AG04450 (cell line): ENCODE data around the gene UHRF2. TPM values are rescaled to one million over a fixed set of nuclear protein-coding genes. Genes with fewer than 3 reads are reported as not detected.
"Not testable (repeated sequence)": the region's sequence is repeated elsewhere in the genome, so short reads cannot be mapped to it uniquely, and the experiment has no call there.

Source experiments
- CTCF ChIA-PET: fragments of 300-600, 350-600 bp; formaldehyde crosslinking; extraction: SDS; loops from one replicate; lab custom pipeline; 2022; ENCODE audit warnings: antibody characterized with exemption, inconsistent platforms; lab: Charles Lee
- POLR2A ChIA-PET: fragments of 350-600 bp; formaldehyde crosslinking; extraction: SDS; loops from one replicate; lab custom pipeline; 2021; ENCODE audit warnings: antibody characterized with exemption, inconsistent platforms; lab: Yijun Ruan, JAX
- DNase-seq: peaks from one replicate; pipeline ENCODE4 v3.0.0-alpha.2; 2011; ENCODE audit warnings: low read depth, low spot score
- H3K27ac ChIP-seq: one replicate; pipeline ENCODE4 v1.5.1; 2012; ENCODE audit warnings: low read depth, low read length, control low read depth
- H3K27me3 ChIP-seq: one replicate; pipeline ENCODE4 v1.6.0; 2012; ENCODE audit warnings: low read length; ENCODE audit not compliant: control insufficient read depth, insufficient read depth
- H3K4me3 ChIP-seq: 2 replicates; pipeline ENCODE4 v1.5.1; 2011; ENCODE audit warnings: mild to moderate bottlenecking, low read depth, low read length, control low read depth
- H3K9me3 ChIP-seq: 2 replicates; pipeline ENCODE4 v1.5.1; 2012; ENCODE audit warnings: low read length; ENCODE audit not compliant: control insufficient read depth, insufficient read depth
- polyA minus RNA-seq: library from RNA; depleted of rRNA, polyadenylated mRNA; stranded (reverse); fragments of >200 nt; gene quantifications from 2 replicates; pipeline ENCODE4 v1.2.3, GENCODE V29; 2011; rRNA and poly(A)+ RNA removed
- polyA plus RNA-seq: library from polyadenylated mRNA; depleted of rRNA; stranded (reverse); fragments of >200 nt; gene quantifications from 2 replicates; pipeline ENCODE4 v1.2.3, GENCODE V29; 2011; rRNA removed
- TF ChIP-seq, protein P1 (sequence below): IDR thresholded peaks from 2 replicates; pipeline ENCODE4 v1.5.1; 2011; ENCODE audit warnings: low read depth, low read length, control low read depth, inconsistent platforms

The UHRF2 gene, protein sequence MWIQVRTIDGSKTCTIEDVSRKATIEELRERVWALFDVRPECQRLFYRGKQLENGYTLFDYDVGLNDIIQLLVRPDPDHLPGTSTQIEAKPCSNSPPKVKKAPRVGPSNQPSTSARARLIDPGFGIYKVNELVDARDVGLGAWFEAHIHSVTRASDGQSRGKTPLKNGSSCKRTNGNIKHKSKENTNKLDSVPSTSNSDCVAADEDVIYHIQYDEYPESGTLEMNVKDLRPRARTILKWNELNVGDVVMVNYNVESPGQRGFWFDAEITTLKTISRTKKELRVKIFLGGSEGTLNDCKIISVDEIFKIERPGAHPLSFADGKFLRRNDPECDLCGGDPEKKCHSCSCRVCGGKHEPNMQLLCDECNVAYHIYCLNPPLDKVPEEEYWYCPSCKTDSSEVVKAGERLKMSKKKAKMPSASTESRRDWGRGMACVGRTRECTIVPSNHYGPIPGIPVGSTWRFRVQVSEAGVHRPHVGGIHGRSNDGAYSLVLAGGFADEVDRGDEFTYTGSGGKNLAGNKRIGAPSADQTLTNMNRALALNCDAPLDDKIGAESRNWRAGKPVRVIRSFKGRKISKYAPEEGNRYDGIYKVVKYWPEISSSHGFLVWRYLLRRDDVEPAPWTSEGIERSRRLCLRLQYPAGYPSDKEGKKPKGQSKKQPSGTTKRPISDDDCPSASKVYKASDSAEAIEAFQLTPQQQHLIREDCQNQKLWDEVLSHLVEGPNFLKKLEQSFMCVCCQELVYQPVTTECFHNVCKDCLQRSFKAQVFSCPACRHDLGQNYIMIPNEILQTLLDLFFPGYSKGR
- polyA plus RNA-seq (41.5 and 56.0 TPM in 2 replicates), polyA minus RNA-seq (42.1 and 55.6 TPM in 2 replicates)

GRCh38 chr9:6412487-6413364 lies at the start of gene UHRF2:
Gene UHRF2, plus strand, starts transcription at chr9:6413199. Its CDS starts 292 bp downstream, at chr9:6413491.
- TF ChIP-seq, protein P1, sequence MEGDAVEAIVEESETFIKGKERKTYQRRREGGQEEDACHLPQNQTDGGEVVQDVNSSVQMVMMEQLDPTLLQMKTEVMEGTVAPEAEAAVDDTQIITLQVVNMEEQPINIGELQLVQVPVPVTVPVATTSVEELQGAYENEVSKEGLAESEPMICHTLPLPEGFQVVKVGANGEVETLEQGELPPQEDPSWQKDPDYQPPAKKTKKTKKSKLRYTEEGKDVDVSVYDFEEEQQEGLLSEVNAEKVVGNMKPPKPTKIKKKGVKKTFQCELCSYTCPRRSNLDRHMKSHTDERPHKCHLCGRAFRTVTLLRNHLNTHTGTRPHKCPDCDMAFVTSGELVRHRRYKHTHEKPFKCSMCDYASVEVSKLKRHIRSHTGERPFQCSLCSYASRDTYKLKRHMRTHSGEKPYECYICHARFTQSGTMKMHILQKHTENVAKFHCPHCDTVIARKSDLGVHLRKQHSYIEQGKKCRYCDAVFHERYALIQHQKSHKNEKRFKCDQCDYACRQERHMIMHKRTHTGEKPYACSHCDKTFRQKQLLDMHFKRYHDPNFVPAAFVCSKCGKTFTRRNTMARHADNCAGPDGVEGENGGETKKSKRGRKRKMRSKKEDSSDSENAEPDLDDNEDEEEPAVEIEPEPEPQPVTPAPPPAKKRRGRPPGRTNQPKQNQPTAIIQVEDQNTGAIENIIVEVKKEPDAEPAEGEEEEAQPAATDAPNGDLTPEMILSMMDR: no peak
- H3K27ac ChIP-seq: peak within 1 kb of the TSS; percentile 85
- POLR2A ChIA-PET: interaction anchor here (0.6 to 2.3 kb wide), 9 partner anchors 14 to 391 kb away, joined by 3 to 18 read pairs (median 5); partner anchors contain the start of gene KDM4C
- no peaks in the 10 kb centered on the region for H3K27me3 ChIP-seq
- CTCF ChIA-PET: interaction anchor here (0.6 to 1.2 kb wide), 4 partner anchors 58 to 272 kb away, joined by 3 to 4 read pairs (median 4); no protein-coding TSS in a partner anchor
- H3K9me3 ChIP-seq: peaks cover 2% of the 10 kb centered on the region; the same call in 1 of the 2 replicates
- peak; percentile 94 for DNase-seq
- H3K4me3 ChIP-seq: peak within 1 kb of the TSS; percentile 91

DNA sequence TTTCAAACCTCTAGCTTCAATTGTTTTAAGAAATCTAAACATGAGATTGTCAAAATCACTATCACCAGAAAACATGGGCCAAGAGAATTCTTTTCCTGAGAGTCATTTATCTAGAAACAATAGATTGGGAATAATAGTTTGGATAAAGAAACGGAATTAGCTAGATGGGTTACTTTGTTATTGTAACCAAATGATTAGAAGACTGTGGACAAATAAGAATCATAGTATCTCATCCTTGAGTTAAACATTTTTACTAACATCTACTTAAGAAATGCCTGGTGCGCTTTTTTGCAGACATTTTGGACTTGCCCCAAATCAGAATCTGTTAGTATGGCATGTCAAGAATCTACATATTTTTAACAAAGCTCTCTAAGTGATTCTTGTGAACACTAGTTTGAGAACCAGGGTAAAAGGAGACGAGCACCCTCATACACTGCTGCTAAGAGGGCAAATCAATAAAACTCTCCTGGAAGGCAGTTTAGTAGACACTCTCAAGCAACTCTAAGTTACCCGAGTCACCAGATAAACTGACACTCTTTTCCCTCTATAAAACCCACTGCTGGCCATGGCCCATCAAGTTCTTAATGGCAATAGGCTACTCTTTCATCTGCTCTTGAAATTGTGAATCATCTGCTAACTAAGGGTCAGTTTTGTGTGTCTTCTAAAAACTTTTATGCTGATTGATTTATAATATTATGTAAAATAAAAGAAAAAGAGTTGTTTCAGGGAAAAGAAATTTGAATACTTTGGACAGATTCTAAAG lies 45.7 kb upstream of the UHRF2 start:
- POLR2A ChIA-PET: interaction anchor here (0.7 kb wide), 1 partner anchor 314 kb away, joined by 3 read pairs; no protein-coding TSS in a partner anchor
- CTCF ChIA-PET: interaction anchor here (1.5 to 3.6 kb wide), 2 partner anchors 12 to 201 kb away, joined by 5 to 17 read pairs; no protein-coding TSS in a partner anchor

DNA sequence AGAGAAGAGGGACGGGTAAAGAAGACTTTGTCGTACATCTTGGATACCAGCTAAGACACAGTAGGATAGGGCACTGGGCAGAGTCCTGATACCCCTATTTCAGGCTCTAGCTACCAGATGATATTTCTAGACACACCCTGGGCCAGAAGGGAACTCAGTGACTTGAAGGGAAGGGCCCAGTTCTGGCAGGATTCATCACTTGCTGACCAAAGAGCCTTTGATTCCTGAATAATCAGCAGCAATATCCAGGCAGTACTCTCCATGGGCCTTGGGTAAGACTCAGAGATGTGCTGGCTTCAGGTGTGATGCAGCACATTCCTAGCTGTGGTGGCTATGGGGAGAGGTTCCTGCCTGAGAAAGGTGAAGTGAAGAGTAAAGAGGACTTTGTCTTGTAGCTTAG lies 44.2 kb upstream of the UHRF2 start:
- DNase-seq: no peak
- TF ChIP-seq, protein P1: no peak
- H3K4me3 ChIP-seq: no peak overlapping the region
- POLR2A ChIA-PET: no interaction called here
- peaks cover 10% of the 10 kb centered on the region for H3K9me3 ChIP-seq
- CTCF ChIA-PET: no interaction called here
- H3K27ac ChIP-seq: no peak overlapping the region
- no peaks in the 10 kb centered on the region for H3K27me3 ChIP-seq

More for the DNA sequence above, 45.7 kb upstream of the UHRF2 start:
- H3K27ac ChIP-seq: no peak overlapping the region
- DNase-seq: peak; percentile 13
- H3K4me3 ChIP-seq: no peak overlapping the region
- no peaks in the 10 kb centered on the region for H3K27me3 ChIP-seq
- TF ChIP-seq, protein P1: no peak
- H3K9me3 ChIP-seq: peaks cover 10% of the 10 kb centered on the region

GRCh38 chr9:6381477-6382012 lies 31.5 kb upstream of the UHRF2 start:
- POLR2A ChIA-PET, H3K27ac ChIP-seq, CTCF ChIA-PET, H3K27me3 ChIP-seq, H3K9me3 ChIP-seq, H3K4me3 ChIP-seq, DNase-seq: not testable (repeated sequence)
